Osteoblast (primary cell): ENCODE measurements around the gene TRUB1. TPM values are rescaled to one million over a fixed set of nuclear protein-coding genes. Genes with fewer than 3 reads are reported as not detected.

ENCODE experiments used
- DNase-seq: peaks from one replicate; pipeline ENCODE4 v3.0.0; 2011; ENCODE audit warnings: low spot score, mixed read lengths; ENCODE audit not compliant: insufficient read length; ENCODE audit errors: missing footprints
- H2AFZ ChIP-seq: 2 replicates; pipeline ENCODE4 v1.6.0; 2011; ENCODE audit warnings: mild to moderate bottlenecking, low read length
- H3K27ac ChIP-seq: 2 replicates; pipeline ENCODE4 v1.5.1; 2011; ENCODE audit warnings: mild to moderate bottlenecking, low read depth, low read length, moderate library complexity
- H3K27me3 ChIP-seq: 2 replicates; pipeline ENCODE4 v1.6.0; 2012; ENCODE audit warnings: mild to moderate bottlenecking, control low read depth, inconsistent platforms, low read length, moderate library complexity; ENCODE audit not compliant: insufficient read depth
- H3K36me3 ChIP-seq: 2 replicates; pipeline ENCODE4 v1.5.1; 2011; ENCODE audit warnings: mild to moderate bottlenecking, low read length, control low read depth, moderate library complexity; ENCODE audit not compliant: insufficient read depth
- H3K4me1 ChIP-seq: 2 replicates; pipeline ENCODE4 v1.5.1; 2011; ENCODE audit warnings: mild to moderate bottlenecking, low read length, control low read depth, moderate library complexity; ENCODE audit not compliant: insufficient read depth
- H3K4me2 ChIP-seq: 2 replicates; pipeline ENCODE4 v1.6.0; 2011; ENCODE audit warnings: mild to moderate bottlenecking, low read length; ENCODE audit not compliant: insufficient read depth
- H3K4me3 ChIP-seq: fragments of 200-600 bp; sonication (generic); 3 replicates; pipeline ENCODE4 v1.5.1; 2012; ENCODE audit warnings: mild to moderate bottlenecking, low read length, inconsistent platforms; ENCODE audit not compliant: insufficient read depth
- H3K79me2 ChIP-seq: 2 replicates; pipeline ENCODE4 v1.6.0; 2012; ENCODE audit warnings: mild to moderate bottlenecking, low read length, control low read depth, inconsistent platforms; ENCODE audit not compliant: insufficient read depth
- H3K9me3 ChIP-seq: 2 replicates; pipeline ENCODE4 v1.5.1; 2011; ENCODE audit warnings: low read depth, low read length, control low read depth
- H4K20me1 ChIP-seq: 2 replicates; pipeline ENCODE4 v1.6.0; 2012; ENCODE audit warnings: mild to moderate bottlenecking, low read length, control low read depth; ENCODE audit not compliant: insufficient read depth
- total RNA-seq: library from RNA; depleted of rRNA; stranded (reverse); fragments of >200 nt; gene quantifications from 2 replicates; pipeline ENCODE4 v1.2.3, GENCODE V29; 2012
- TF ChIP-seq, protein P1 (sequence below): IDR thresholded peaks from 2 replicates; pipeline ENCODE4 v1.5.1; 2011; ENCODE audit warnings: mild to moderate bottlenecking, low read depth, low read length, moderate library complexity; ENCODE audit errors: extremely low read depth

TRUB1 gene
- total RNA-seq, 1 donor, result 28.6 TPM

DNA sequence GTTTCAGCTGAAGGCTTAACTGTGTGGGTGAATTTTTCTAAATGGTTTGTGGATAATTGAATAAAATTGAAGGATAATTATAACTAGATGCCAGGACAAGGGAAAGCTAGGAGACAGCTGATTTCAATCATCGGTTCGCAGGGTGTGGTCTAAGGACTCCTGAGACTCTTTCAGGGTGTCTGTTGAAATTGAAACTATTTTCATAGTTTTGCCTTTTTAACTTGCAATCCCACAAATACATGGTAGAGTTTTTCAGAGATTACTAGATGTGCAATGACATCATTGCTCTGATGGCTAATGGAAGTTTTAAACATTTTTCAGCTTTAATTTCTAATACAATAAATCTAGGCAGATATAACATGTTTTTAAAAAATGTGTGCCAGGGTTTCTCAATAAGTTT is 18.5 kb downstream of the TRUB1 start:
- DNase-seq, result no peak
- H3K4me3 ChIP-seq, result no peak overlapping the region
- TF ChIP-seq, protein P1, sequence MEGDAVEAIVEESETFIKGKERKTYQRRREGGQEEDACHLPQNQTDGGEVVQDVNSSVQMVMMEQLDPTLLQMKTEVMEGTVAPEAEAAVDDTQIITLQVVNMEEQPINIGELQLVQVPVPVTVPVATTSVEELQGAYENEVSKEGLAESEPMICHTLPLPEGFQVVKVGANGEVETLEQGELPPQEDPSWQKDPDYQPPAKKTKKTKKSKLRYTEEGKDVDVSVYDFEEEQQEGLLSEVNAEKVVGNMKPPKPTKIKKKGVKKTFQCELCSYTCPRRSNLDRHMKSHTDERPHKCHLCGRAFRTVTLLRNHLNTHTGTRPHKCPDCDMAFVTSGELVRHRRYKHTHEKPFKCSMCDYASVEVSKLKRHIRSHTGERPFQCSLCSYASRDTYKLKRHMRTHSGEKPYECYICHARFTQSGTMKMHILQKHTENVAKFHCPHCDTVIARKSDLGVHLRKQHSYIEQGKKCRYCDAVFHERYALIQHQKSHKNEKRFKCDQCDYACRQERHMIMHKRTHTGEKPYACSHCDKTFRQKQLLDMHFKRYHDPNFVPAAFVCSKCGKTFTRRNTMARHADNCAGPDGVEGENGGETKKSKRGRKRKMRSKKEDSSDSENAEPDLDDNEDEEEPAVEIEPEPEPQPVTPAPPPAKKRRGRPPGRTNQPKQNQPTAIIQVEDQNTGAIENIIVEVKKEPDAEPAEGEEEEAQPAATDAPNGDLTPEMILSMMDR, result no peak

DNA sequence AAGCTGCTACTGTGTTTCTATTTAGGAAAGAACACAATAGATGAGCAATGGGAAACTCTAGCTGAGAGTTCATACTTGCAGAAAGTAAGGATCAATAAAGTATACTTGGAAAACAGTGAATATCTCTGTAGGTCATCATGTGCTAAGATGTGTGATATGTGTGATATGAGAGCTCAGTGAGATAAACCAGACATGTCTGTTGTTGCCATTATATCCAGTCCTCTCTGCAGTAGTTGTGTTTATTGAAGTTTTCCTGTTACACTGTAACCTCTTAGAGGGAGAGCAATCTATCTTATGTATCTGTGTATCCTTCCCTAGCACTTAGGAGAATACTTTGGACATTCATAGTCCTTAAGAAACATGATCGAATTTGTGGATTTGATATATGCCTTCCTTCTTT is 19.1 kb downstream of the TRUB1 start:
- Histone ChIP-seq H3K4me1 (peaks cover 7% of the 10 kb centered on the region), H3K36me3 (no peaks in the 10 kb centered on the region), H3K4me2 (no peak overlapping the region), H2AFZ (no peak overlapping the region), H3K27ac (no peak overlapping the region), H3K79me2 (peaks cover 8% of the 10 kb centered on the region), H3K9me3 (no peaks in the 10 kb centered on the region), H3K4me3 (no peak overlapping the region), H4K20me1 (peaks cover 5% of the 10 kb centered on the region), H3K27me3 (no peaks in the 10 kb centered on the region)
- TF ChIP-seq, protein P1, result no peak
- no peak for DNase-seq

More for the DNA sequence above, 18.5 kb downstream of the TRUB1 start:
- Histone ChIP-seq H3K36me3 (no peaks in the 10 kb centered on the region), H3K27me3 (no peaks in the 10 kb centered on the region), H3K4me2 (no peak overlapping the region), H2AFZ (no peak overlapping the region), H3K27ac (no peak overlapping the region), H3K9me3 (no peaks in the 10 kb centered on the region), H4K20me1 (peaks cover 5% of the 10 kb centered on the region), H3K79me2 (peaks cover 10% of the 10 kb centered on the region), H3K4me1 (peaks cover 7% of the 10 kb centered on the region)

DNA sequence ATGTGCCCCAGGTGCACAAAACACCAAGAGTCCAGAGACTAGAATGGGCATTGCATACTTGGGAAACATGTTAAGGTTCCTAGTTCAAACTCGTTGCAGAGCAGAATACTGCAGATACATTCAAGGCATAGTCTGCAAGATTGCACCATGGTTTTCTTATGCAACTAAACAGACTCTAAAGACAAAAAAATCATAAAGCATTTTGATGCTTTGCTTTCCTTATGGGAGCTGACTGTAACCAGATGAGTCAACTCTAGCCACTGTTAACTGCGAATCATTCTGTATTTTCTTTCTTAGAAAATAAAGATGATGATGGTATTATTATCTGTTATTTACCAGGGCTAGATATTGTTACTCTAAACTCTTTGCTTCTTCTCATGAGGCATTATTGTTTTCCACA is 19.7 kb downstream of the TRUB1 start:
- Histone ChIP-seq H3K36me3 (no peaks in the 10 kb centered on the region), H2AFZ (no peak overlapping the region), H3K27ac (no peak overlapping the region), H3K27me3 (no peaks in the 10 kb centered on the region), H4K20me1 (peaks cover 5% of the 10 kb centered on the region), H3K4me1 (peaks cover 7% of the 10 kb centered on the region), H3K4me3 (no peak overlapping the region), H3K79me2 (peaks cover 8% of the 10 kb centered on the region), H3K9me3 (no peaks in the 10 kb centered on the region), H3K4me2 (no peak overlapping the region)
- TF ChIP-seq, protein P1, result no peak
- DNase-seq, result no peak

DNA sequence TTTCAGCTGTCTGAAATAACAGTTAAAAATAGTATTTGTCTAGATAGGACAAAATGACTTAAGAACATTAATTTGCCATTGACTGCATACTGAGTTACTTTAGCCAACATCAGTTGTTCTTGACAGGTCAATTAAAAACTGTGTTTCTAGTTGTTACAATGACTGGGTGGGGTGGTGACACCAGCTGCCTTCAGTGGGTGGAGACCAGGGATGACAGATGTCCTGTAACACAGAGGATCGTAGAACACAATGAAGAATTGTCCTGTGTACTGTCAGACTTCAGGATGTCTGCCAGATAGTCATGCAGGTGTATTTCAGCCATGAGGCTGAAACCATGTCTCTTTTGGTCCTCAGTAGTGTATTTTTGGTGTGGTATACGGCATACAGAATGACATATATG is 24.4 kb downstream of the TRUB1 start:
- Histone ChIP-seq H3K79me2 (peaks cover 21% of the 10 kb centered on the region), H3K36me3 (no peaks in the 10 kb centered on the region), H3K4me1 (peaks cover 4% of the 10 kb centered on the region), H3K4me2 (no peak overlapping the region), H3K9me3 (no peaks in the 10 kb centered on the region), H3K4me3 (no peak overlapping the region), H3K27ac (no peak overlapping the region), H2AFZ (no peak overlapping the region), H3K27me3 (no peaks in the 10 kb centered on the region), H4K20me1 (peaks cover 1% of the 10 kb centered on the region)
- no peak for DNase-seq
- TF ChIP-seq, protein P1, result no peak
